Measurements from ENCODE around the gene HOXA3. TPM values are rescaled to one million over a fixed set of nuclear protein-coding genes. Genes with fewer than 3 reads are reported as not detected.

Gene HOXA3
- polyA plus RNA-seq, 1 donor from 2014 or later = not detected

- Mint-ChIP-seq H3K4me1 (peaks cover 2 to 5% (median 3%) of the 10 kb centered on the region in 3 donors), H3K27me3 (peaks cover 33% of the 10 kb centered on the region), H3K36me3 (no peaks in the 10 kb centered on the region), H3K9me3 (no peaks in the 10 kb centered on the region), H3K4me3 (no peak overlapping the region), H3K27ac (no peak overlapping the region)
These were observed 18.8 kb downstream of the HOXA3 start for GRCh38 chr7:27133409-27134231.

GRCh38 chr7:27132978-27133377, 19.4 kb downstream of the HOXA3 start:
- Mint-ChIP-seq H3K36me3 (no peaks in the 10 kb centered on the region), H3K27ac (no peak overlapping the region), H3K27me3 (peaks cover 33% of the 10 kb centered on the region), H3K4me3 (no peak overlapping the region), H3K9me3 (no peaks in the 10 kb centered on the region), H3K4me1 (peaks cover 2 to 5% (median 4%) of the 10 kb centered on the region in 3 donors)

GRCh38 chr7:27132214-27132613, 20.2 kb downstream of the HOXA3 start:
- H3K27me3 Mint-ChIP-seq = peaks cover 33% of the 10 kb centered on the region
- H3K4me1 Mint-ChIP-seq = peaks cover 2 to 5% (median 4%) of the 10 kb centered on the region in 3 donors
- no peaks in the 10 kb centered on the region for H3K9me3 Mint-ChIP-seq
- H3K4me3 Mint-ChIP-seq = peak overlapping the region in 1 of 4 donors; percentile 75
- peak overlapping the region in 1 of 3 donors; percentile 86 for H3K27ac Mint-ChIP-seq
- no peaks in the 10 kb centered on the region for H3K36me3 Mint-ChIP-seq

- peaks cover 33% of the 10 kb centered on the region for H3K27me3 Mint-ChIP-seq
These were observed 21.0 kb downstream of the HOXA3 start for GRCh38 chr7:27131390-27131819.

DNA sequence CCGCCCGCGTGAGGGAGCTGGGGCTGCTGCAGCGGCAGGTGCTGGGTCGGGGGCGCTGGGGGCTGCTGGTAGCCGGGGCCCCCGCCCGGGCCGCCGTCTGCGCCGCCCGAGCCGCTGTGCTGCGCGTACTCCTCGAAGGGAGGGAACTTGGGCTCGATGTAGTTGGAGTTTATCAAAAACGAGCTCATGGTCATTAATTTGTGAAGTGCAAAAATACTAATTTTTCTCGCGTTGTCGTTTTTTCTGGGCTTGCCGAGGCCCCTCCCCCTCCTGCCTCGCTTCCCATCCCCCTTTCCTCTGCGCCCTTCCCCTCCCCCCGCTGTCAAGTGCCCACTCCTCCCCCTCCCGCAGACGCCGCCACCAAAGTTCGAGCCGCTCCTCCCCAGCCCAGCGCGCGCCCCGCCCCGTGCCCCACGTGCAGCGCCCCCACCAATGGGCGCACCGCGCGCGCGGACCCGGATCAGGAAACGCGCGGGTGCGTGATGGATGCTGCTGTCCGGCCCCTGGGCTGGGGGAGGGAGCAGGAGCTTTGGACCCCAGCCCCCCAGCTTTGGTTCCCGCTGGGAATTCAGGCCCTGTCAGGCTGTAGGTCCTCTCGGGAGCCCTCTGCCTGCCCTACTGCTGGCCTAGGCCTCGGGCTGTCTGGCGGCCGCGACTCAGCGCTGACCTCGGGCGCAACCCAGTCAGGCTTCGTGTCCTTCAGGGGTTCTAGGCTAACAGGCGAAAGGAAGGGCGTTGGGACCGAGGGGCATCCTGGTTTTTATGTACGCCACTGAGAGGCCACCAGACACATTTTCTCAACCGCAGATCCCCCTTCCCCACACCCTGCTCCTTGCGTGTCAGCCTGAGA, 21.6 kb downstream of the HOXA3 start, which contains the start of gene HOXA4:
HOXA4 (minus strand) TSS at position 218 of the 850 bp plus-strand sequence; CDS start at position 194, 24 bp downstream.
- Mint-ChIP-seq H3K36me3 (no peaks in the 10 kb centered on the region), H3K4me3 (peak within 1 kb of the TSS; percentile 75 to 87 (median 76)), H3K27ac (peak within 1 kb of the TSS in 2 of 3 donors; percentile 68 to 86), H3K27me3 (peaks cover 28% of the 10 kb centered on the region), H3K4me1 (peaks cover 2 to 5% (median 4%) of the 10 kb centered on the region in 3 donors), H3K9me3 (no peaks in the 10 kb centered on the region)

More at GRCh38 chr7:27131390-27131819, 21.0 kb downstream of the HOXA3 start:
- H3K36me3 Mint-ChIP-seq = no peaks in the 10 kb centered on the region
- peak overlapping the region in 2 of 3 donors; percentile 68 to 86 for H3K27ac Mint-ChIP-seq
- peak overlapping the region; percentile 75 to 87 (median 76) for H3K4me3 Mint-ChIP-seq
- no peaks in the 10 kb centered on the region for H3K9me3 Mint-ChIP-seq
- peaks cover 2 to 5% (median 4%) of the 10 kb centered on the region in 3 donors for H3K4me1 Mint-ChIP-seq

DNA sequence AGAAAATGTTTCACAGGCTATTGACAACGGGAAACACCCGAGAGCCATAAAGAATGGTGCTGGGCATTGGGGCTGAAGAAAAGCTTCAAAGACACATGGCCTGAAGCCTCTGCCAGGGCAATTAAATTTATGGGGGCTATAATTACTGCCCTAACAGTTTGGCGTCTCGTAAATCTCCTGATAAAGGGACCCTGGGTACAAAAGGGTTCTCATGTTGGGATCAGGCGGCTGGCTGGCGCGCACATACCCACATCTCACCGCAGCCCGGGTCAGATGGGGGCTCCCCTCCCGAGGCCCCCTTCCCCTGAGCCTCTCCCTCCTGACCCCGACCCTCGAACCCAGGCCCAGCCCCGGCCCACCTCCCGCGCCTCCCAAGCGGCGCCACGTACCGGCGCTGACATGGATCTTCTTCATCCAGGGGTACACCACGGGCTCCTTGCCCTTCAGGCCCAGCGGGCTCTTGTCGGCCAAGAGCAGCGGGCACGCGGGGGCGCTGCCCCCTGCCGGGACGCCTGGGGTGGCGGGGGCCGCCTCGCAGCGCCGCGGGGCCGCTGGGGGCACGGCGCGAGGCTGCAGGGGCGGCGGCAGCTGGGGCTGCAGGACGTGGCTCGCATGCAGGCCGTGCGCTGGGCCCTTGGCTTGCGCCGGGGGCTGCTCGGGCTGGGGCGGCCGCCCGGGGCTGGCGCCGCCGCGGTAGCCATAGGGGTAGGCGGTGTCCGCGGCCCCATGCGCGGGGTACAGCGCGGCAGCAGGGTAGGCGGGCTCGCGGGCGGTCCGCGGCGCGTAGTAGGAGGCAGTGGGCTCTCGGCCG, 22.4 kb downstream of the HOXA3 start:
- no peaks in the 10 kb centered on the region for H3K9me3 Mint-ChIP-seq
- peak overlapping the region; percentile 24 to 45 (median 38) for H3K4me3 Mint-ChIP-seq
- H3K36me3 Mint-ChIP-seq = no peaks in the 10 kb centered on the region
- H3K27me3 Mint-ChIP-seq = peaks cover 24% of the 10 kb centered on the region
- peaks cover 1 to 4% (median 2%) of the 10 kb centered on the region in 3 donors for H3K4me1 Mint-ChIP-seq
- peak overlapping the region in 1 of 3 donors; percentile 56 for H3K27ac Mint-ChIP-seq

GRCh38 chr7:27128776-27129728, 23.3 kb downstream of the HOXA3 start:
- peaks cover 0 to 4% (median 2%) of the 10 kb centered on the region in 3 donors for H3K4me1 Mint-ChIP-seq
- H3K27ac Mint-ChIP-seq = peak overlapping the region in 1 of 3 donors; percentile 56
- H3K27me3 Mint-ChIP-seq = peaks cover 23% of the 10 kb centered on the region
- peak overlapping the region in 3 of 4 donors; percentile 35 to 72 (median 45) for H3K4me3 Mint-ChIP-seq
- no peaks in the 10 kb centered on the region for H3K36me3 Mint-ChIP-seq
- no peaks in the 10 kb centered on the region for H3K9me3 Mint-ChIP-seq

DNA sequence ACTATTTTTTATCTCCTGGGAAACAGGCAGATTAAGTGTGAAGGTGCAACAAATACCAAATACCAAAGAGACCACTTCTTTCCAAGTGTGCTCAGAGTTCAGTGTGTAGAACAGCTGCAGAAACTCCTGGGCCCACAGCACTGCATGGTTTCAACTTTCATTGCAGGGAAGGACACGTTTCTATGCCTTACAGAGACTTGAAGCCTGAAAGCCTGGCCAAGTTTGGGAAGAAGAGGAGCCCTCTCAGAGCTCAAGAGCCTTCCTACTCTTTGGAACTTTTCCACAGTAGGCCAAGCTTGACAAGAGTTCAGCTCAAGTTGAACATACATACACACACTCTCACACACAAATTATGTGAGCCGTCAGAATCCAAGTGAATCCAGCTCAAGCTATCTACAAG, 24.3 kb downstream of the HOXA3 start:
- Mint-ChIP-seq H3K36me3 (no peaks in the 10 kb centered on the region), H3K4me3 (peak overlapping the region in 1 of 4 donors; percentile 45), H3K4me1 (peaks cover 0 to 4% (median 2%) of the 10 kb centered on the region in 3 donors), H3K27me3 (peaks cover 19% of the 10 kb centered on the region), H3K27ac (peak overlapping the region in 1 of 3 donors; percentile 6), H3K9me3 (no peaks in the 10 kb centered on the region)

GRCh38 chr7:27126596-27127327, 25.6 kb downstream of the HOXA3 start:
- Mint-ChIP-seq H3K27me3 (peaks cover 13% of the 10 kb centered on the region), H3K9me3 (no peaks in the 10 kb centered on the region), H3K4me1 (peaks cover 0 to 4% (median 2%) of the 10 kb centered on the region in 3 donors), H3K27ac (peak overlapping the region in 1 of 3 donors; percentile 14), H3K36me3 (peaks cover under 1% of the 10 kb centered on the region), H3K4me3 (peak overlapping the region in 1 of 4 donors; percentile 76)

DNA sequence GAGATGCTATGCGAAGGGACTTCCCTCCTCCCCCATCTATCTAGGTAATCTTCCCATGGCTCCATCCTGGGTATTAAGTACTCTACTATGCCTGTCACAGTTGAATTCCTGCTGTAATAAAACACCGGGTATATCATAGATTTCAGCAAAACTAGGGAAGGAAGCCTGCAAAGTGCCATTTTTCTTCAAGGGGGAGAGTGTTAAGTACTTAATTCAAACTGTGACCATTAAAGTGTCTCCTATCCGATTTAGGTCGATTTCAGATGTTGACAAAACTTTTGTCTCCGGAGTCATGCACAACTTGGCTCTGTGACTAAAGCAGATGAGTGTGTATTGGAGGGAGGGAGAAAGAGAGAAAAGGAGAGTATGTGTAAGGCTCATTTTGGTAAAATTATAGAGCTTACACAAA, 26.4 kb downstream of the HOXA3 start:
- Mint-ChIP-seq H3K36me3 (peaks cover 2% of the 10 kb centered on the region), H3K4me3 (no peak overlapping the region), H3K4me1 (peaks cover 0 to 4% (median 0%) of the 10 kb centered on the region in 3 donors), H3K27me3 (peaks cover 13% of the 10 kb centered on the region), H3K9me3 (no peaks in the 10 kb centered on the region), H3K27ac (no peak overlapping the region)

DNA sequence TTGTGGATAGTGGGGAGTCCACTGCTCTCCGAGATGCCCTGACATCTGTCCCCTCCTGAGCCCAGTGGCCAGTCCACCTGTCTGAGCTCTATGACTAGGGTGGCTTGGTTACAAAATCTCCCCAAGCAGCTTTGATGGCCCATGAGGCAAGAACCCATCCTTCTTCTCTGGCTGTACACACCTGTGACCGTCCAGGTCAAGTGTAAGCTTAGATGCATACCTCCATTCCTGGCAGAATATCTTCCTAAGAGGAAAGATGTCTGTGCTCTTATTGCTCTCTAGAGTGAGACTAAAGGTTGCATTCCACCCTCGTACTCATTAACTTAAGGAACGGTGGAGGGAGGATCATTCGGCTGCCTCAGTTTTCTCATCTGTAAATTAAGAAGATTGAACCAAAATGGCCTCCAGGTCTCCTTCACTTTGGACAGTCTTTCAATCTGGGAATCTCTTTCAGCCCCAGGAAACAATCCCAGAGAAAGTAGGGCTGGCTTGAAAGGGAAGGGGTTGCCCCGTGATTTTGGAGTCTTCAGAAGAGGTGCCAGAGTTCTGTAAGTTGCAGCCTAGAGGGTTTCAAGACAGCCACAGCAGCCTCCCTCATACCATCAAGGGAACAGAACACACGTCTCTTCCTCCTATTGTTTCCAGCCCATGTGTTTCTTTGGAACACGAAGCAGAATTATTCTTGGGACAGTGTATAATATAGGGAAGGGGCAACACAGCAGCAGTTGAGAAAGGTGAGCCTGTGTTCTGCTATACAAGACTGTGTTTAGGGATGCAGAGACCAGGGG, 27.3 kb downstream of the HOXA3 start:
- Mint-ChIP-seq H3K4me3 (no peak overlapping the region), H3K27ac (no peak overlapping the region), H3K4me1 (peaks cover 0 to 4% (median 0%) of the 10 kb centered on the region in 3 donors), H3K36me3 (peaks cover 2% of the 10 kb centered on the region), H3K27me3 (peaks cover 13% of the 10 kb centered on the region), H3K9me3 (no peaks in the 10 kb centered on the region)
